HG02970 (cell line): ENCODE results near the gene EDEM2.
"Not testable (repeated sequence)": the region's sequence is repeated elsewhere in the genome, so short reads cannot be mapped to it uniquely, and the experiment has no call there.

ENCODE experiments used
- ATAC-seq: cut with Tn5 transposase; IDR thresholded peaks from one replicate; pipeline ENCODE4 v1.9.1; 2021; ENCODE audit warnings: mild to moderate bottlenecking, moderate library complexity, moderate number of reproducible peaks; ENCODE audit not compliant: unreplicated experiment, low FRiP score

The EDEM2 gene, protein sequence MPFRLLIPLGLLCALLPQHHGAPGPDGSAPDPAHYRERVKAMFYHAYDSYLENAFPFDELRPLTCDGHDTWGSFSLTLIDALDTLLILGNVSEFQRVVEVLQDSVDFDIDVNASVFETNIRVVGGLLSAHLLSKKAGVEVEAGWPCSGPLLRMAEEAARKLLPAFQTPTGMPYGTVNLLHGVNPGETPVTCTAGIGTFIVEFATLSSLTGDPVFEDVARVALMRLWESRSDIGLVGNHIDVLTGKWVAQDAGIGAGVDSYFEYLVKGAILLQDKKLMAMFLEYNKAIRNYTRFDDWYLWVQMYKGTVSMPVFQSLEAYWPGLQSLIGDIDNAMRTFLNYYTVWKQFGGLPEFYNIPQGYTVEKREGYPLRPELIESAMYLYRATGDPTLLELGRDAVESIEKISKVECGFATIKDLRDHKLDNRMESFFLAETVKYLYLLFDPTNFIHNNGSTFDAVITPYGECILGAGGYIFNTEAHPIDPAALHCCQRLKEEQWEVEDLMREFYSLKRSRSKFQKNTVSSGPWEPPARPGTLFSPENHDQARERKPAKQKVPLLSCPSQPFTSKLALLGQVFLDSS

DNA sequence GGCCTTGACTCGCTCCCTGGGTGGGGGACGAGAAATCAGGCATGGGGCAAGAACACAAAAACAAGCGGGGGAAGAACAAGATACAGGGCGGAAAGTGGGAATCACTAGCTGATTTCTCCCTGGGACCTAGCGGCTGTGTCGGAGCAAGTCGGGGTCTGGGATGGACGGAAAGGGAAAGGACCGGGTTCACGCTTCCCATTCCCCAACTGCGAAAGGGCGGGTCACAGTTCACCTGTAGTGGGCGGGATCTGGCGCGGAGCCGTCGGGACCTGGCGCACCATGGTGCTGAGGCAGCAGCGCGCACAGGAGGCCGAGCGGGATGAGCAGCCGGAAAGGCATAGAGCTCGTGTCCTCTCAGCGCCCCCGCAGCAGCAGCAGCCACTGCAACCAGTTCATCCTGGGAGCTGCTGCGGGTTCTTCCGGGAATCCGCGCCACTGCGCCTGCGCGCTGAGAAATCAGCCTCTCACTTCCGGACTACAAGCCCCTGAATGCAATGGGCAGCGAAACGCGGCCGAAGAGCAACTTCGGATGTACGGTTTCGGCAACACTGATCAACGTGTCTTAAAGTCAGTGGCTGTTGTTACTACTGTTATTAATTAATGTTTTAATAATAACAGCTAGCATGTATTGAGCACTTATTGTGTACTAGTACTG, at the start of gene EDEM2:
Gene EDEM2 (minus strand): TSS at position 417 of the 655 bp plus-strand sequence. CDS start 78 bp downstream, at position 339.
- peak; percentile 87 for ATAC-seq

DNA sequence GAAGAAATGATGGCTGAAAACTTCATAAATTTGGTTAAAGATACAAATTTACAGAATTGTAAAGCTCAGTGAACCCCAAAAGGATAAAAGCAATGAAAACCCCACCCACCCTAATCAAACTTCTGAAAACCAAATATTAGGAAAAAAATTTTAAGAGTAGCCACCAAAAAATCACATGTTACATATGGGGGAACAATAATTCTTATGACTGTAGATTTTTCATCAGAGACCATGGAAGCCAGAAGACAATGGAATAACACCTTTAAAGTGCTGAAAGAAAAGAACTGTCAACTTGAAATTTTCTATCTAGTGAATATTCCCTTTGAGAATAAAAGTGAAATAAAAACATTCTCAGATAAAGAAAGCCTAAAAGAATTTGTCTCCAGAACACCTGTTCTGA, 49.2 kb upstream of the EDEM2 start:
- no peak for ATAC-seq

DNA sequence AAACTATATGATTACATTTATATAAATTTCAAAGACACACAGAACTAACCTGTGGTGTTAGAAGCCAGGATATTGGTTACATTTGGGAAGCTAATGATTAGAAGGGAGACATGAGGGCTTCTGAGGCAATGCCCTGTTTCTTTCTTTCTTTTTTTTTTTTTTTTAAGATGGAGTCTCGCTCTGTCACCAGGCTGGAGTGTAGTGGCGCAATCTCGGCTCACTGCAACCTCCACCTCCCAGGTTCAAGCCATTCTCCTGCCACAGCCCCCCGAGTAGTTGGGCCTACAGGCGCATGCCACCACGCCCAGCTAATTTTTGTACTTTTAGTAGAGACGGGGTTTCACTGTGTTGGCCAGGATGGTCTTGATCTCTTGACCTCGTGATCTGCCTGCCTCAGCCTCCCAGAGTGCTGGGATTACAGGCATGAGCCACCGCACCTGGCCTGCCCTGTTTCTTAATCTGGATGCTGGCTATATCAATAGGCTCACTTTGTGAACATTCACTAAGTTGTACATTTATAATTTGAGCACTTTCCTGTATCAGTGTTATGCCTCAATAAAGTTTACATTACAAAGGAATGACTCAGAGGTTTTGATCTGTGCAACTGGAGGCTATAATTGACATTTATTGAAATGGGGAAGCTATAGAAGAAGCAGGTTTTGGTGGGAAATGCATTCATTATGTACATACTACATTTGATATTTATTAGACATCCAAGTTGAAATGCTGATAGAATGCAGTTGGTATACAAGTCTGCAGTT, 46.1 kb upstream of the EDEM2 start:
- not testable (repeated sequence) for ATAC-seq

DNA sequence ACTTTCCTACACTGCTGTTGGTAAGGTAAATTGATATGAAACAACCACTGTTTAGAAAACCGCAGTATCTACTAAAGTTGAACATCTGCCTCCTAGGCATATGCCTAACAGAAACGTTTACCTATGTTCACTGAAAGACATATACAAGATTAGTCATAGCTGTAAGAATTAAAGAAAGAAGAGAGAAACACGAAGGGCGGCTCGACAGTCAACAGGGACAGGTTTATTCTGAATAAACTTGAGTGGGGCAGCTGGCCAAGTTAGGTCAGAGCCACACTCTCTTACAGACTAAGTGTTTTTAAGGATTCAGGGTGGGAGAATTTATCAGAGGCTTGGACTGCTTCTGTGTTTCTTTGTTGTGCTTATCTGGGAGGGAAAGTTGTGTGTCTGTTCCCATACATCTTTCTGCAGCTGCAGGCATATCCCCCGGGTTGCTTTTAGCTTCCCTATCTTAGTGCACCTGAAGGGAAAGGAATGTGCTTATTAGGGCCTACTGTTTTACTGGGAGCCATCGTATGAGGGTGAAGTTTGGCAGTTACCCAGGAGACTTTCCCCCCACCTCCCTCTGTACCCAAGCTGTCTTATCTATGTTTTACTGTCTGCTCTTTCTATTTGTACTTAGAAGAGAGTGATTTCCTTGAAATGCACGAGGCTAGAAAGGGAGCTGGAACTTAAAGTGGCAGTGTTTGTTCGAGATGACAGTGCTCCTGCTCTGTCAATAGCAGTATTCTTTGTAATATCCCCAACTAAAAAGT, 45.2 kb upstream of the EDEM2 start:
- no peak for ATAC-seq

DNA sequence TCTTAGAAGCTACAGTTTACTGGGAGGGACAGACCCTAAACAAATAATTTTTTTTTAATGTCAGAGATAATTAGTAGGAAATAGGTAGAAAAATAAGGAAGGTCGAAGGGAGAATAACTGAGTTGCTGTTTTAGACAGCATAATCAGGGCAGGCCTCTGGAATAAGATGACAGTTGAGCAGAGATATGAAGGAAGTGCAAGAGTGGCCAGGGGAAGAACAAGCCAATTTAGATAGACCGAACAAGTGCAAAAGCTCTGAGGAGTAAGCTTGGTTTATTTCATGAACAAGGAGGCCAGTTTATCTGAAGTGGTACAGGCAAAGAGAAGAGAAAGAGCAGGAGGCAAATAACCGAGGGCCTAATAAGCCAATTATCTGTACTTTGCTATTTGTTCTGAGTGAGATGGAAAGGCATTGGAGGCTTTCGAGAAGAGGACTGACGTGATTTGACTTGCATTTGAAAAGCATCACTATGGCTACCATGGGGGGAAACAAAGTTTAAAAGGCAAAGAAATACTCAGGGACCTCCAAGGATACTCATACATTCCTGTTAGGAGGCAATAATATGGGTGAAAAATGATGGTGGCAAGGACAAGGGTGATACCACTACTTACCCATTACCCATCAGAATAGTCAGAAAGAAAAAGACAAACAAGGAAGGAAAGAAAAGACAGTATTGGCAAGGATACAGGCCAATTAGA, 44.4 kb upstream of the EDEM2 start:
- ATAC-seq, result no peak

DNA sequence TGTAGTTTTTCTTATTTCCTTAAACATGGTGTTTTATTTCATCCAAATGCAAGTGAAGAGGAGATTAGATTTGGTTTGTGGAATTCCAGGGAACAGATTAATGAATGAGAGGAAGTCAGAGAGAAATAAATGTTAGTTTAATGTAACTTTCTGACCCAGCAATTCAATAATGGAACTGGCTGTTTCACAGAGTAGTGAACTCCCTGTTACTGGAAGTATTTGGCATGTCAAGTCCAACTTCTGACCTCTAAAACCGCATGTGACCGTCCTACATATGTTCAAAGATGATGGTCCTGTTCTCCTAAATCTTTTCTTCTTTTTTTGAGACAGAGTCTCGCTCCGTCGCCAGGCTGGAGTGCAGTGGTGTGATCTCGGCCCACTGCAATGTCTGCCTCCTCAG, 43.4 kb upstream of the EDEM2 start:
- no peak for ATAC-seq

DNA sequence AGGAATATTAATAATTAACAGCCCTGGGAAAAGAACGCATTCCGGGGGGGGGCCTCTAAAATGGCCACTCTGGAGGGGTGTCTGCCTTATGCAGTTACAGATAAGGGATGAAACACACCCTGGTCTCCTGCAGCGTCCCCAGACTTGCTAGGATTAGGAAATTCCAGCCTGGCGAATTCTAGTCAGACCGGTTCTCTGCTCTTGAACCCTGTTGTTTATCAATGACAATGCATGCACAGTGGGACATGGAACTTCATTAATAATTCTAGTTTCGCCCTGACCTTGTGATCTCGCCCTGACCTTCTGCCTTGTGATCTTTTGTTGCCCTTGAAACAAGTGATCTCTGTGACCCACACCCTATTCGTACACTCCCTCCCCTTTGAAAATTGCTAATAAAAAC, 42.1 kb upstream of the EDEM2 start:
- ATAC-seq, result not testable (repeated sequence)

DNA sequence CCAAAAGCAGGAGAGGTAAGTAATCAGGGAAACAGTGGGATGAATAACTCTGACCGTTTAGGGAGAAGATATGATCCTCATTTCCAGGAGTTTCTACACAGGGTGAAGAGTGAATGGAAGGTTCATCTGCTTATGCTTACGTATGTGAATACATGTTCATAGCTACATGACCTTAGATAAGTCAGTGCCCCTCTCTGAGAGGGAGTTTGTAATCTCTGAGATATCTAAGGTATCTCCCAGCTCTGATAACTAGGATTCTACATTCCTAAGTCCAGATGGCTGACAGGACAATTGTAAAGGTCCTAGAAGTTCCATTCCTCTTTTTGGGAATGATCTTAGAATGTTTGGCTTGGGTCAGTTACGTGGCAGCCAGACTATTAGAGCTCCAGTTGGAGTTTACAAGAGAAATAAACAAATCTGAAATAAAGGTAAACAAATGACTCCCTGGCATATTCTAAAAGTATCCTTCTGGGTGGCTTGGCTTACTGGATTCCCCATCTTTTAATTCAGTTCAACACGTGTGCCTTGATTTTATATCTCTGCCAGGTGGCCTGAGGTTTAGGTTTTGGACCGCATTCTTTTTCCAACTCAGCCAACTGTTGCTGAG, 40.6 kb upstream of the EDEM2 start:
- no peak for ATAC-seq

DNA sequence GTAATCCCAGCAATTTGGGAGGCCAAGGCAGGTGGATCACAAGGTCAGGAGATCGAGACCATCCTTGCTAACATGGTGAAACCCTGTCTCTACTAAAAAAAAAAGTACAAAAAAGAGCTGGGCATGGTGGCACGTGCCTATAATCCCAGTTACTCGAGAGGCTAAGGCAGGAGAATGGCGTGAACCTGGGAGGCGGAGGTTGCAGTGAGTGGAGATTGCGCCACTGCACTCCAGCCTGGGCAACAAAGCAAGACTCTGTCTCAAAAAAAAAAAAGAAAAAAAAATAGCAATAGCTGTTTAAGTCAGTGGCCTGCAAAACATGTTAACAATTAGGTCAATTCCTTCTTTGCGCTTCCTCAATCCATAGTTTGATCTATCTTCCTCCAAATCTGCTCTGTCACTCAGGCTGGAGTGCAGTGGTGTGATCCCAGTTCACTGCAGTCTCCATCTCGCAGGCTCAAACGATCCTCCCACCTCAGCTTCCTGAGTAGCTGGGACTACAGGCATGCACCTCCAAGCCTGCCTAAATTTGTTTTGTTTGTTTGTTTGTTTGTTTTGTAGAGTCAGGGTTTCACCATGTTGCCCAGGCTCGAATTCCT, 39.7 kb upstream of the EDEM2 start:
- not testable (repeated sequence) for ATAC-seq

DNA sequence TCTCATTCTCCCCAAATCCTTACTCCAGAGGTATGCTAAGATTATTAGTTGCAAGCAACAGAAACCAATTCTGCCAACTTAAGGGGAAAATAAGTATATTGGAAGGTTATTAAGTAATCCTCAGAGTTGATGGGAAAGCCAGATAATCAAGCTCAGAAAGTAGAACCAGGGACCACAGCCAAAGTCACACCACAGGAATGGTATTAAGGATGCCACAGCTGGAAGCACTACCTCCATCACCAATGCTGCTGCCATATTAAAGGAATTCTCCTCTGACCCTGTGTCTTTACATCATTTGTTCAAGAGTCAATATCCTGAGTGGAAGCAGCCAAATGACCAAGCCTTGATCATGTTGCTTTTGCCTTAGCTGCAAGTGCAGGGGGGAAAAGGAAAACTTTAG, 34.6 kb upstream of the EDEM2 start:
- no peak for ATAC-seq

DNA sequence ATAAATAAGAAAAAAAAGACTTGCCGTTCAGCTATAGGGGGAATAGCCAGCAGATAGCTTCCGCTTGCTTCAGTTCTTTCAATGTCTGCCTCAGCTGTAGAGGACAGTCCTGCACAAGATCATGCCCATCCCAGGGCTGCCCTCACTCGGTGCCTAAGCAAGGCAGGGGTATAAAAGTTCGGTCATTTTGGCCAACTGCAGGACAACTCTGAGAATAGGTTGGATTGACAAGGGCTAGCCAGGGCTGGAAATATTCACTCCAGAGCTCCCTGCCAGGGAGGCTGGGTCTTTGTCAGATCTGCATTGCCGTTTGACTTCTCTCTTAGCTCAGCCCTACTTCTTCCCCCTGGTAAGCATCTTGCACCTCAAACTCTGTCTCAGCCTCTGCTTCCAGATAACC, 33.1 kb upstream of the EDEM2 start:
- no peak for ATAC-seq

DNA sequence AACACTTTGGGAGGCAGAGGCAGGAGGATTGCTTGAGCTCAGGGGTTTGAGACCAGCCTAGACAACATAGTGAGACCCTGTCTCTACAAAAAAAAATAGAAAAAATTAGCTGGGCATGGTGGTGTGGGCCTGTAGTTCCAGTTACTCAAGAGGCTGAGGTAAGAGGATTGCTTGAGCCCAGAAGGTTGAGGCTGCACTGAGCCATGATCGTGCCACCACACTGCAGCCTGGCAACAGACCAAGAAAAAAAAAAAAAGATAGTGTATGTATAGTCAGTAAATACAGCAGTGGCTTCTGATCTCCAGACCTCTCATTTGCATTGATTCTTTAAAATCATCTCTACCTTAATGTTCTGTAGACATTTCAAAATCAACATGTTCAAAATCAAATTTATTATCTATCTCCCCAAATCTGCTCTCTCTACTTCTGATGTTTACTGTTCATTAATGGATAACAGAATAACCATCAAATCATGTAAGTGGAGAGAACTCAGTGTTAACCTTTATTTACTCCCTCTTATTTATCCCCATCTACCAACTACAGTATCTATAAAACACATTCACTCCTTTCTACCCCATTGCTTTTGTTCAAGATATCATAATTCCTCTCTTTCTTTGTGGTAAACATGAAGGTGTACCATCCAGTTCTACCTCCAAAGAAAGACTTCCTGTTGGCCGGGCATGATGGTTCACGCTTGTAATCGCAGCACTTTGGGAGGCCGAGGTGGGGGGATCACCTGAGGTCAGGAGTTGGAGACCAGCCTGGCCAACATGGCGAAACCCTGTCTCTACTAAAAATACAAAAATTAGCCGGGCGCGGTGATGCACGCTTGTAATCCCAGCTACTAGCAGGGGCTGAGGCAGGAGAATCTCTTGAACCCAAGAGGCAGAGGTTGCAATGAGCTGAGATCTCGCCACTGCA, 32.4 kb upstream of the EDEM2 start:
- no peak for ATAC-seq

DNA sequence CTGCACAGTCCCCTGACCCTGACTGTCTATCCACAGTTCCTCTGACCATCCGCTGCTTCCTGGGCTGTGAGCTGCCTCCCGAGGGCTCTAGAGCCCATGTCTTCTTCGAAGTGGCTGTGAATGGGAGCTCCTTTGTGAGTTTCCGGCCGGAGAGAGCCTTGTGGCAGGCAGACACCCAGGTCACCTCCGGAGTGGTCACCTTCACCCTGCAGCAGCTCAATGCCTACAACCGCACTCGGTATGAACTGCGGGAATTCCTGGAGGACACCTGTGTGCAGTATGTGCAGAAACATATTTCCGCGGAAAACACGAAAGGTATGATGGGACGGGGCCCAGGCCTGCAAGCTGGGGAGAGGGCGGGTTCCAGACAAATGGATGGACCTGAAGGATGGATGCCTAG, 29.0 kb upstream of the EDEM2 start:
- no peak for ATAC-seq

DNA sequence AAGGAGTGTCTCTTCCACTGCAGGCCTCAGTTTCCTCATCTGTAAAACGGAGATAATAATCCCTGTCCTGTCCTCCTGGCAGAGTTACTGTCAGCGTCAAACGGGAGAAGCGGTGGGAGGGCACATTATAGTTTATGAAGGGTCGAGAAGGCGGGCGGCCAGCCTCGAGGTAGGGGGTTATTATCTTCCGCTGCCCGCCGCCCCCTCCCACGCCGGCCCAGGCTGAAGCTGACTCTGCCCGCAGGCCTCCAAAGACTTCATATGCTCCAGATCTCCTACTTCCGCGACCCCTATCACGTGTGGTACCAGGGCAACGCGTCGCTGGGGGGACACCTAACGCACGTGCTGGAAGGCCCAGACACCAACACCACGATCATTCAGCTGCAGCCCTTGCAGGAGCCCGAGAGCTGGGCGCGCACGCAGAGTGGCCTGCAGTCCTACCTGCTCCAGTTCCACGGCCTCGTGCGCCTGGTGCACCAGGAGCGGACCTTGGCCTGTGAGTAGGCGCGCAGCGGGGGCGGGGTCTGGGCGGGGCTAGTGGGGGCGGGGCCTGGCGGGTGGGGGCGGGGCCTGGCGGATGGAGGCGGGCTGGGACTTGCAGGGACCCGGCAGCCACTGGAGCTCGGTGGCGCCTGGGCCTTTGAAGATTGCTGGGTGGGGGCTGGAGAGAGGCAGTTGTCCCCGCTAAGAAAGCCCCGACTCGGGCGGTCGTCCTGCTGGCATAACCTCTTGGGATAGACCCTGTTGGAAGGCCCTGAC, 27.5 kb upstream of the EDEM2 start:
- ATAC-seq, result no peak

DNA sequence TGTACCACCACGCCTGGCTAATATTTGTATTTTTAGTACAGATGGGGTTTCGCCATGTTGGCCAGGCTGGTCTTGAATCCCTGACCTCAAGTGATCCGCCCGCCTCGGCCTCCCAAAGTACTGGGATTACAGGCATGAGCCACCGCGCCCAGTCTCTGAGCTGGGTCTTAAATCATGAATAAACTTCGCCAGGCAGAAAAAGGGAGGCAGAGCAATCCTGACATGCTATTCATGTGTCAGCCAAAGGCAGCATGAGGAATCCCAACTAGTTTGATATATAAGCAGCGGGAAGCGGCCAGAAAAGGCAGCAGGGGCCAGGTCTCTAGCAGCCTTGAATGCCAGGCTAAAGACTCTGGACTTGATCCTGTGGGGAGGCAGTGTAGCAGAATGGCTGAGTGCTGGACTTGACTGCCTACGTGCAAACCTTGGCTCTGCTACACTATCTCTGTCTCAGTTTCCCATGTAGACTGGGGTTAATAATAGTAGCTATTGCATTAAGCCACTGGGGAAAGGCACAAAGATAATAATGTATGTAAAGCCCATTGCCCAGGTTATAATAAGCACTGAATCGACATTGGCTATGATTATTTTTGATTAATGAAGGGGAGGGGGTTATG, 26.5 kb upstream of the EDEM2 start:
- ATAC-seq, result no peak

DNA sequence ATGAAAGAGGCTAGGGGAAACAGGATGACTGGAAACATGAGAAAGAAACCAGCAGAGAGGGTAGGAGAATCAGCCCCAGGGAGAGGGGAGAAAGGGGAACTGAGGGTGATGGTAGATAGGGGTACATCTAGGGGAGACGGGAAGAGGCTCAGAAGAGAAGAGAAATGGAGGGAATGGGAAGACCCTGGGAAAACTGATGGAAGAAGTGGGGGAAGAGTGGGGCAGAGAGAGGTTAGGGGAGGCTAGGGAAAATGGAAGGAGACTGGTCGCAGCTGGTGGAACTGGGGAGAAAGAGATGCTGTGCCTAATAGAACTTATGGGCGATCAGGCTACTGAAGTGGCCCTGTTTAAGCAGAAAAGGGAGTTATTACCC, 25.3 kb upstream of the EDEM2 start:
- ATAC-seq, result no peak
